Liver (tissue), 9 donors: ENCODE data around the gene SDHAF4. TPM values are rescaled to one million over a fixed set of nuclear protein-coding genes. Genes with fewer than 3 reads are reported as not detected.

Experiments used
- DNase-seq: peaks from one replicate; pipeline ENCODE4 v3.0.0-alpha.2; 2017; ENCODE audit warnings: low spot score
- H3K27ac ChIP-seq, 2 donors: one replicate each; pipeline ENCODE4 v1.7.0; 2013; ENCODE audit warnings: inconsistent platforms in 2 of 2, low read length in 2 of 2, control low read depth in 1 of 2, low read depth in 1 of 2, mild to moderate bottlenecking in 1 of 2
- H3K27me3 ChIP-seq, 4 donors: one replicate each; pipeline versions ENCODE4 v1.6.1 to v1.7.0; 2013; ENCODE audit warnings: low read length in 3 of 4, inconsistent platforms in 1 of 4, mild to moderate bottlenecking in 1 of 4, moderate library complexity in 1 of 4; ENCODE audit not compliant: control insufficient read depth in 4 of 4, insufficient read depth in 4 of 4
- H3K36me3 ChIP-seq, 4 donors: one replicate each; pipeline versions ENCODE4 v1.6.1 to v1.7.0; 2013; ENCODE audit warnings: low read length in 3 of 4, mild to moderate bottlenecking in 3 of 4, low read depth in 1 of 4, moderate library complexity in 1 of 4; ENCODE audit not compliant: control insufficient read depth in 4 of 4, insufficient read depth in 3 of 4
- H3K4me1 ChIP-seq, 4 donors: one replicate each; pipeline versions ENCODE4 v1.6.1 to v1.7.0; 2013; ENCODE audit warnings: low read length in 3 of 4, mild to moderate bottlenecking in 3 of 4, moderate library complexity in 1 of 4; ENCODE audit not compliant: control insufficient read depth in 4 of 4, insufficient read depth in 4 of 4
- H3K4me3 ChIP-seq, 3 donors: one replicate each; pipeline versions ENCODE4 v1.6.1 to v1.7.0; 2013; ENCODE audit warnings: low read length in 3 of 3, control low read depth in 1 of 3, low read depth in 1 of 3, mild to moderate bottlenecking in 1 of 3
- H3K9ac ChIP-seq, 2 donors: one replicate each; pipeline ENCODE4 v1.7.0; 2013; ENCODE audit warnings: low read length in 2 of 2, mild to moderate bottlenecking in 2 of 2, moderate library complexity in 2 of 2, control low read depth in 1 of 2, low read depth in 1 of 2
- H3K9me3 ChIP-seq, 4 donors: one replicate each; pipeline versions ENCODE4 v1.6.1 to v1.7.0; 2013; ENCODE audit warnings: low read length in 3 of 4; ENCODE audit not compliant: control insufficient read depth in 4 of 4
- EGR1 ChIP-seq, 2 donors: IDR thresholded peaks; 2 replicates each; pipeline ENCODE4 v1.6.1; 2016 to 2018; ENCODE audit warnings: antibody characterized with exemption in 2 of 2, low read depth in 2 of 2
- FOXA1 ChIP-seq: IDR thresholded peaks from 2 replicates; pipeline ENCODE4 v1.6.1; 2016; ENCODE audit warnings: antibody characterized with exemption
- FOXA2 ChIP-seq: IDR thresholded peaks from 2 replicates; pipeline ENCODE4 v1.6.1; 2016; ENCODE audit warnings: antibody characterized with exemption
- GABPA ChIP-seq, 2 donors: IDR thresholded peaks in 1 of 2; conservative IDR thresholded peaks in 1 of 2; 2 replicates each; pipeline ENCODE4 v1.6.1; 2016; ENCODE audit warnings: antibody characterized with exemption in 2 of 2, mild to moderate bottlenecking in 1 of 2, moderate library complexity in 1 of 2
- HNF4A ChIP-seq, 2 donors: conservative IDR thresholded peaks; 2 replicates each; pipeline ENCODE4 v1.6.1; 2016; ENCODE audit warnings: antibody characterized with exemption in 2 of 2, mild to moderate bottlenecking in 2 of 2
- HNF4G ChIP-seq: IDR thresholded peaks from 2 replicates; pipeline ENCODE4 v1.6.1; 2016; ENCODE audit warnings: antibody characterized with exemption
- JUND ChIP-seq, 2 donors: IDR thresholded peaks; 2 replicates each; pipeline ENCODE4 v1.6.1; 2016; ENCODE audit warnings: antibody characterized with exemption in 2 of 2
- NR2F2 ChIP-seq: IDR thresholded peaks from 2 replicates; pipeline ENCODE4 v1.6.1; 2016; ENCODE audit warnings: antibody characterized with exemption
- RAD21 ChIP-seq, 2 donors: IDR thresholded peaks; 2 replicates each; pipeline ENCODE4 v1.6.1; 2016; ENCODE audit warnings: antibody characterized with exemption in 2 of 2, mild to moderate bottlenecking in 2 of 2
- RXRA ChIP-seq, 2 donors: IDR thresholded peaks; 2 replicates each; pipeline ENCODE4 v1.6.1; 2017 to 2018; ENCODE audit warnings: antibody characterized with exemption in 2 of 2, mild to moderate bottlenecking in 1 of 2
- SP1 ChIP-seq: IDR thresholded peaks from 2 replicates; pipeline ENCODE4 v1.6.1; 2018; ENCODE audit warnings: antibody characterized with exemption, mild to moderate bottlenecking
- TAF1 ChIP-seq: conservative IDR thresholded peaks from 2 replicates; pipeline ENCODE4 v1.6.1; 2016; ENCODE audit warnings: antibody characterized with exemption, mild to moderate bottlenecking
- YY1 ChIP-seq: IDR thresholded peaks from 2 replicates; pipeline ENCODE4 v1.6.1; 2016; ENCODE audit warnings: antibody characterized with exemption, mild to moderate bottlenecking
- WGBS: extraction: QIAGEN DNeasy Blood & Tissue Kit; methylation state at CpG from one replicate; pipeline ENCODE4 v1.1.7; 2013; 5-methylcytosine and 5-hydroxymethylcytosine counted together
- polyA plus RNA-seq, 2 donors: library from polyadenylated mRNA; stranded (reverse) in 1 of 2; unstranded in 1 of 2; fragments of 200-250 nt in 1 of 2; fragments of >200 nt in 1 of 2; fragmentation: Nextera tagmentation in 1 of 2; extraction: Ambion mirVana in 1 of 2; gene quantifications; one replicate each; pipeline versions ENCODE4 v1.2.1 to v1.2.3, GENCODE V29; 2013 to 2015
- total RNA-seq, 2 donors: library from RNA; depleted of rRNA; stranded (reverse); fragments of >200 nt; gene quantifications; one replicate each; pipeline ENCODE4 v1.2.3, GENCODE V29; 2014
- TF ChIP-seq, protein P1 (sequence below): IDR thresholded peaks from 2 replicates; pipeline ENCODE4 v1.6.1; 2016; ENCODE audit warnings: antibody characterized with exemption
- TF ChIP-seq, protein P2 (sequence below): IDR thresholded peaks from 2 replicates; pipeline ENCODE4 v1.6.1; 2016; ENCODE audit warnings: antibody characterized with exemption
- TF ChIP-seq, protein P3 (sequence below): fragments of 150-350 bp; IDR thresholded peaks from 2 replicates; pipeline ENCODE4 v1.5.1; 2017; ENCODE audit warnings: improper control_type of control experiment, low read depth, low read length; ENCODE audit not compliant: missing input control
- TF ChIP-seq, protein P4 (sequence below): IDR thresholded peaks from 2 replicates; pipeline ENCODE4 v1.6.1; 2016; ENCODE audit warnings: antibody characterized with exemption
- TF ChIP-seq, protein P5 (sequence below): IDR thresholded peaks from 2 replicates; pipeline ENCODE4 v1.6.1; 2016; ENCODE audit warnings: antibody characterized with exemption, mild to moderate bottlenecking
- donor health status: healthy.
- donor health status: healthy.
- donor health status: healthy.
- donor health status: healthy.
- donor health status: healthy.

Gene SDHAF4
- total and polyA plus RNA-seq, 4 donors: 2.7 to 5.7 (median 3.3) TPM

DNA sequence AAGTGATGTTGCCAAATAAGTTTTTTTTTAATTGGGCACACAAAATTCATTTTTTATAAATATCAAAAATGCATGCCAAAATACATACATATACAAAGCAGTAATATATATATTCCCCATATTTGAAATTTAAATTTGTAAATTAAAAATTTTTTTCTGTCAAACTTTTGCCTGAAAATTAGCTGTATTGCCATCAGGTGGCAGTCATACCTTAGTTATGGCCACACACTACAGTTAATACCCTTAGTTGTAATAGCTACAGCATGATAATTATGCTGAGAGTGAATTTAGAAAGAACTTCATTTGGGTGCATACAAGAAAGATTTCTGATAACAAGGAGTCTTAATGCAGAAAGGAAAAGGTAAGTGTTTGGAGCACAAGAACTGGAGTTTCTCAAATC lies 46.2 kb upstream of the SDHAF4 start:
- Histone ChIP-seq H3K36me3 (no peaks in the 10 kb centered on the region), H3K4me1 (peaks cover 0 to 10% (median 3%) of the 10 kb centered on the region in 4 donors), H3K27ac (no peak overlapping the region), H3K9me3 (no peaks in the 10 kb centered on the region), H3K27me3 (no peaks in the 10 kb centered on the region), H3K9ac (no peak overlapping the region), H3K4me3 (no peak overlapping the region)
- TF ChIP-seq TAF1 (no peak), HNF4G (no peak), JUND (IDR thresholded peaks at IDR 0.05) (no peak), RAD21 (IDR thresholded peaks at IDR 0.05) (peak; percentile 72 to 76), SP1 (no peak), FOXA2 (no peak)
- TF ChIP-seq, protein P1, sequence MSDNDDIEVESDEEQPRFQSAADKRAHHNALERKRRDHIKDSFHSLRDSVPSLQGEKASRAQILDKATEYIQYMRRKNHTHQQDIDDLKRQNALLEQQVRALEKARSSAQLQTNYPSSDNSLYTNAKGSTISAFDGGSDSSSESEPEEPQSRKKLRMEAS: no peak
- TF ChIP-seq, protein P2, sequence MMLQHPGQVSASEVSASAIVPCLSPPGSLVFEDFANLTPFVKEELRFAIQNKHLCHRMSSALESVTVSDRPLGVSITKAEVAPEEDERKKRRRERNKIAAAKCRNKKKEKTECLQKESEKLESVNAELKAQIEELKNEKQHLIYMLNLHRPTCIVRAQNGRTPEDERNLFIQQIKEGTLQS: no peak
- TF ChIP-seq, protein P3, sequence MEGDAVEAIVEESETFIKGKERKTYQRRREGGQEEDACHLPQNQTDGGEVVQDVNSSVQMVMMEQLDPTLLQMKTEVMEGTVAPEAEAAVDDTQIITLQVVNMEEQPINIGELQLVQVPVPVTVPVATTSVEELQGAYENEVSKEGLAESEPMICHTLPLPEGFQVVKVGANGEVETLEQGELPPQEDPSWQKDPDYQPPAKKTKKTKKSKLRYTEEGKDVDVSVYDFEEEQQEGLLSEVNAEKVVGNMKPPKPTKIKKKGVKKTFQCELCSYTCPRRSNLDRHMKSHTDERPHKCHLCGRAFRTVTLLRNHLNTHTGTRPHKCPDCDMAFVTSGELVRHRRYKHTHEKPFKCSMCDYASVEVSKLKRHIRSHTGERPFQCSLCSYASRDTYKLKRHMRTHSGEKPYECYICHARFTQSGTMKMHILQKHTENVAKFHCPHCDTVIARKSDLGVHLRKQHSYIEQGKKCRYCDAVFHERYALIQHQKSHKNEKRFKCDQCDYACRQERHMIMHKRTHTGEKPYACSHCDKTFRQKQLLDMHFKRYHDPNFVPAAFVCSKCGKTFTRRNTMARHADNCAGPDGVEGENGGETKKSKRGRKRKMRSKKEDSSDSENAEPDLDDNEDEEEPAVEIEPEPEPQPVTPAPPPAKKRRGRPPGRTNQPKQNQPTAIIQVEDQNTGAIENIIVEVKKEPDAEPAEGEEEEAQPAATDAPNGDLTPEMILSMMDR: peak; percentile 49
- no peak for DNase-seq

DNA sequence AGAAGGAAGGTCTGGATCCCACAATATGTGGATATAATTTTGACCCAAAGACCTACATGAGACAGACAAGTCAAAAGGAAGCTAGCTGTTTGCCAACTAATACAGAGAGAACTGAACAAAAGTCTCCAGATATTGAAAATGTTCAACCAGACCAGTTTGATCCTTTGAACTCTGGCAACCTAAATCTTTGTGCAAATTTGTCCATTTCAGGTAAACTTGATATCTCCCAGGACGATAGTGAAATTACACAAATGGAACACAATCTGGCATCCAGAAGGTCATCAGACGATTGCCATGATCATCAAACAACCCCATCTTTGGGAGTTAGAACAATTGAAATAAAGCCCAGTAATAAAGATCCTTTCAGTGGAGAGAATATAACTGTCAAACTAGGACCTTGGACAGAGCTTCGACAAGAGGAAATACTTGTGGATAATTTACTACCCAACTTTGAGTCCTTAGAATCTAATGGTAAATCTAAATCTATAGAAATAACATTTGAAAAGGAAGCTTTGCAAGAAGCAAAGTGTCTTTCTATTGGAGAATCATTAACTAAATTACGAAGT lies 41.9 kb upstream of the SDHAF4 start:
- no peak overlapping the region for H3K9ac ChIP-seq
- no peaks in the 10 kb centered on the region for H3K9me3 ChIP-seq
- no peak overlapping the region for H3K4me3 ChIP-seq
- no peaks in the 10 kb centered on the region for H3K27me3 ChIP-seq
- 40% methylated on average over 4 of the region's 4 CpGs for WGBS
- DNase-seq: no peak
- no peak overlapping the region for H3K27ac ChIP-seq
- H3K4me1 ChIP-seq: peaks cover 0 to 10% (median 3%) of the 10 kb centered on the region in 4 donors
- no peaks in the 10 kb centered on the region for H3K36me3 ChIP-seq
- TF ChIP-seq, protein P2: no peak
- TF ChIP-seq HNF4A (conservative IDR thresholded peaks at IDR 0.05) (peak; percentile 41 to 48), GABPA (IDR thresholded peaks at IDR 0.05 in 1 of 2, conservative IDR thresholded peaks at IDR 0.05 in 1 of 2) (no peak), JUND (IDR thresholded peaks at IDR 0.05) (no peak), HNF4G (no peak), RAD21 (IDR thresholded peaks at IDR 0.05) (no peak), FOXA2 (no peak), NR2F2 (no peak), FOXA1 (no peak), TAF1 (no peak), SP1 (no peak), RXRA (IDR thresholded peaks at IDR 0.05) (peak in 1 of 2 donors; percentile 17), EGR1 (IDR thresholded peaks at IDR 0.05; ENCODE audit: low read depth in 2 of 2) (no peak), YY1 (peak; percentile 40)
- TF ChIP-seq, protein P3: no peak
- TF ChIP-seq, protein P4, sequence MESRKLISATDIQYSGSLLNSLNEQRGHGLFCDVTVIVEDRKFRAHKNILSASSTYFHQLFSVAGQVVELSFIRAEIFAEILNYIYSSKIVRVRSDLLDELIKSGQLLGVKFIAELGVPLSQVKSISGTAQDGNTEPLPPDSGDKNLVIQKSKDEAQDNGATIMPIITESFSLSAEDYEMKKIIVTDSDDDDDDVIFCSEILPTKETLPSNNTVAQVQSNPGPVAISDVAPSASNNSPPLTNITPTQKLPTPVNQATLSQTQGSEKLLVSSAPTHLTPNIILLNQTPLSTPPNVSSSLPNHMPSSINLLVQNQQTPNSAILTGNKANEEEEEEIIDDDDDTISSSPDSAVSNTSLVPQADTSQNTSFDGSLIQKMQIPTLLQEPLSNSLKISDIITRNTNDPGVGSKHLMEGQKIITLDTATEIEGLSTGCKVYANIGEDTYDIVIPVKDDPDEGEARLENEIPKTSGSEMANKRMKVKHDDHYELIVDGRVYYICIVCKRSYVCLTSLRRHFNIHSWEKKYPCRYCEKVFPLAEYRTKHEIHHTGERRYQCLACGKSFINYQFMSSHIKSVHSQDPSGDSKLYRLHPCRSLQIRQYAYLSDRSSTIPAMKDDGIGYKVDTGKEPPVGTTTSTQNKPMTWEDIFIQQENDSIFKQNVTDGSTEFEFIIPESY: no peak
- TF ChIP-seq, protein P1: no peak
- TF ChIP-seq, protein P5, sequence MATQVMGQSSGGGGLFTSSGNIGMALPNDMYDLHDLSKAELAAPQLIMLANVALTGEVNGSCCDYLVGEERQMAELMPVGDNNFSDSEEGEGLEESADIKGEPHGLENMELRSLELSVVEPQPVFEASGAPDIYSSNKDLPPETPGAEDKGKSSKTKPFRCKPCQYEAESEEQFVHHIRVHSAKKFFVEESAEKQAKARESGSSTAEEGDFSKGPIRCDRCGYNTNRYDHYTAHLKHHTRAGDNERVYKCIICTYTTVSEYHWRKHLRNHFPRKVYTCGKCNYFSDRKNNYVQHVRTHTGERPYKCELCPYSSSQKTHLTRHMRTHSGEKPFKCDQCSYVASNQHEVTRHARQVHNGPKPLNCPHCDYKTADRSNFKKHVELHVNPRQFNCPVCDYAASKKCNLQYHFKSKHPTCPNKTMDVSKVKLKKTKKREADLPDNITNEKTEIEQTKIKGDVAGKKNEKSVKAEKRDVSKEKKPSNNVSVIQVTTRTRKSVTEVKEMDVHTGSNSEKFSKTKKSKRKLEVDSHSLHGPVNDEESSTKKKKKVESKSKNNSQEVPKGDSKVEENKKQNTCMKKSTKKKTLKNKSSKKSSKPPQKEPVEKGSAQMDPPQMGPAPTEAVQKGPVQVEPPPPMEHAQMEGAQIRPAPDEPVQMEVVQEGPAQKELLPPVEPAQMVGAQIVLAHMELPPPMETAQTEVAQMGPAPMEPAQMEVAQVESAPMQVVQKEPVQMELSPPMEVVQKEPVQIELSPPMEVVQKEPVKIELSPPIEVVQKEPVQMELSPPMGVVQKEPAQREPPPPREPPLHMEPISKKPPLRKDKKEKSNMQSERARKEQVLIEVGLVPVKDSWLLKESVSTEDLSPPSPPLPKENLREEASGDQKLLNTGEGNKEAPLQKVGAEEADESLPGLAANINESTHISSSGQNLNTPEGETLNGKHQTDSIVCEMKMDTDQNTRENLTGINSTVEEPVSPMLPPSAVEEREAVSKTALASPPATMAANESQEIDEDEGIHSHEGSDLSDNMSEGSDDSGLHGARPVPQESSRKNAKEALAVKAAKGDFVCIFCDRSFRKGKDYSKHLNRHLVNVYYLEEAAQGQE: peak; percentile 95
